ENCODE results near the gene EDAR.

Gene EDAR

DNA sequence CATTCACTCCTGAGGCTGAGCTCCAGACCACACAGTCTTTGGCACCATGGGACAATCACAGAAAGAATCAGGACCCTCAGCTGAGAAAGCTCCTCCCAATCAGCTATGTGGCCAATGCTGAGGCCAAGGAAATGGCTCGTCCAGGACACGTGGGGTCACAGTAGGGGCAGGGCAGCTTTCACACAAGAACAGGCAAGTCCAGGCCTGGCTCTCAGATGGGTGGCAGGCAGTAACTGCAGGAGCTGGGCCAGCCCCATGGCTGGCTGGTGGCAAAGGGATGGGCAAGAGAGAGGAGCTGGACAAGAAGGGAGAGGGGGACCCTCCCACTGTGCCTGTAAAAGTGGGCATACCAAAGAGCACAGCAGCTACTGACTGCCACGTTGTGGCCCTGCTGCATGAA lies 12.2 kb upstream of the EDAR start:
- DNase-seq (ENCODE audit: low read depth), result no peak

DNA sequence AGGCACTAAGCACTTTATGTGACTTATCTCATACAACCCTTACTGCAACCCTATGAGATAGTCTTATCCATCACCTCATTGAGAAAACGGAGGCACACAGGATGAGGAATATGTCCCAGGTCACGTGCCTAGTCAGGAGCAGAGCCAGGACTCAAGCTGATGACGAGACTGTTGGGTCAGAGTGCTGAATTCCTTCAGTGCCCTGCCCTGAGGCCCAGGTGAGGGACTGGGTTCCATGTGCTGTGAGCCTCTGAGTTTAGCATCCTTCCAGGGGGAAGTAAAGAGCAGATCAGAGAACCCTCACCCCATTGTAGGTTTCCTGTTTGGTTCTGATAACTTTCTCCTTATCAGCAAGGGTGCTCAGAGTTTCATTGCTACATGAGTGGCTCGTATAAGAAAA lies 11.7 kb upstream of the EDAR start:
- no peak for DNase-seq (ENCODE audit: low read depth)

DNA sequence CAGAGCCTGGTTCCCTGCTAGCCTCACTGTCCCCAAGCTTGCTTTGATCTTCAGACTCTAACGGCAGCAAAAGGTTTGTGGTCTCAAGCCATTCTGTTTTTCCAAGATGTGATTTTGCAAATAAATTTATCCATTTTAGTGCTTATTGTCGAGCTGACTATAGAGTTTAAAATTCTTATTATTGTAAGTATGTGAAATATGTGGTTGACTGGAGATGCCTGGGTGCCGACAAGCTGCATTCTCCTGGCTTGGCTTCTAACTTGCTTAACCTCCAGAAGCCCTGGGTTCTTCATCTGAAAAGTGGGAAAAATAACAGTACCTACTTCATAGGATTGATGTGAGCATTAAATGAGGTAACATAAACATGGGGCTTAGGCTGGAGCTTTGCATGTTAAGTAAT lies 9.9 kb upstream of the EDAR start:
- DNase-seq (ENCODE audit: low read depth), result no peak

DNA sequence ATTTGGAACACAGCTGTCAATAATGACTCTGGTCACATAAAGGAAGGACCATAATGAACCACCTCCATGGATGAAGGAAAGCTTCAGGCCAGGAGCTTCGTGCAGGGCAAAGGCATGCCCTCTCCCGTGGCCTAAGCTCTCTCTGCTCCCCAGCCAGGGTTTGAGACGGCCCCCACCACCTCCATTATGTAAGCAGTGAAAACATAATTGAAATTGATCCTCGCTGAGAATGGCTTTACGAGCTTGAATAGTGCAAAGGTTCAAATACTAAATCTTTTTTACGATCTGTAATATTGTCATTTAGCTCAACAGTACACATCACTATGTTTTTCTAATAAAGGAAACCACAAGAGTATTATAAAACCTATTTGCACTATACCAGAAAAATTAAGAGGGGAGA lies 5.2 kb upstream of the EDAR start:
- no peak for DNase-seq (ENCODE audit: low read depth)

DNA sequence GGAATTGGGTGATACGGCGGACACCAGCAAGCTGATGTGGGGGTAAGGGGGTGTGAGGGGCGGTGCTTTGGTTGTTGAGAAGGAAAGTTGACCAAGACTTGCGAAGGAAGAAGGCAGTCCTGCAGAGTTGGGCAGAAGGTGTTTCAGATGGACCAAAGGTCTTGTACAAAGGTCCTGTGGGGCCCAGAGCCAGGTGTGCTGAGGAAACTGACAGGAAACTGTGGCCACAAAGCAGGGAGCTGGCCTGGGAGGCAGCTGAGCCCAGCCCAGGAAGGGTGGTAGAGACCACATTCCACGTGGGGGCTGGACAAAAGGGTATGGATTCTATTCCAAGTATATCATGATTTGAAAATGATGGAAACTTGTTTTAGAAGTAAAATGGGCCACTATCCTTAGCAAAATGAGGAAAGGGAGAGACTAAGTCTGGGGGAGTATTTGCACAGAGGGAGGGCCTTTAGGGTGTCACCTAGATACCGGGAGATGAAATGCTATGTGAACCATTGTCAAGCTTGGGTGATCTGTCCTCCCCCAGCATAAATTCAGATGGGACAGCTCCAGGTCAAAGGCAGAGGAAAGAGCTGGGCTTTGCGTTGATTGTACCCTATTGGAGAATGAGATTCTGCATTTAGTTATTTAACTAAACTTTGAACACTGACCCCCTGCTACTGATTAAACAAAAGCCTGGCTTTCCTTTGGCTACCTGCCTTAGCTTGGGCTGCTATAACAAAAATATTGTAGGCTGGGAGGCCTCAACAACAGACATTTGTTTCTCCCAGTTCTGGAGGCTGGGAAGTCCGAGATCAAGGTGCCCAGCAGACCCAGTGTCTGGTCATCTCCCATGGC lies 4.3 kb upstream of the EDAR start:
- DNase-seq (ENCODE audit: low read depth), result no peak

DNA sequence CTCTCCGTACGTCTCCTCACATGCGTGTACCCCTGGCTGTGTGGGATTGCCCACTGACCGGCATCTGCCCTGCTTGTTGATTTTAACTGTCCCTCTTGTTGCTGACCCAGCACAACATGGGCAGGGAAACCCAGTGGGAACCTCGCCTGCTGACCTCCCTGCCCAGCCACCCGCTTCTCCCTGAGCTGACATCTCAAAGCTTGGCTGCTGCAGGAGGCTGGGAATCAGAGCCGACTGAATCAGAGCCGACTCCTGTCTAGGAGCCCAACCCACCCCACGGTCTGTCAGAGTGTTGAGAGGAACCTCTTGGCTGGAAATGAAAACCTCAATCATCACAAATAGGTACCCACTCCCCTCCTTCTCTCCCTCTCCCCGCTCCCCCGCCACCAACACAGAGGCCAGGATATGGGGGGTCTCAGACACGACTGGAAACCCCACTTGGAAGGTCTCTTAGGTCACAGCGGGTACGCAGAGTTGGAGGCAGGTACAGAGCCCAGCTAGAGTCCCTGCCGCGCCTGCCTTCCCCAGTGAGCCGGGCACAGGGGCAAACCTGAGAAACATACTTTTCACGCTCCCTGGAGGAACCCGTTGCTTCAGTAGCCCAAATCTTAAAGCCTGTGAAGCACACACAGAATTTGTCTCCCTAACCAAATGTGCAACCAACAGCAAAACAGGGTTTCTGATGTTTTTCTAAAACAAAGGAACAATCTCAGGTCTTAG lies 784 bp downstream of the EDAR start:
- DNase-seq (ENCODE audit: low read depth), result no peak

DNA sequence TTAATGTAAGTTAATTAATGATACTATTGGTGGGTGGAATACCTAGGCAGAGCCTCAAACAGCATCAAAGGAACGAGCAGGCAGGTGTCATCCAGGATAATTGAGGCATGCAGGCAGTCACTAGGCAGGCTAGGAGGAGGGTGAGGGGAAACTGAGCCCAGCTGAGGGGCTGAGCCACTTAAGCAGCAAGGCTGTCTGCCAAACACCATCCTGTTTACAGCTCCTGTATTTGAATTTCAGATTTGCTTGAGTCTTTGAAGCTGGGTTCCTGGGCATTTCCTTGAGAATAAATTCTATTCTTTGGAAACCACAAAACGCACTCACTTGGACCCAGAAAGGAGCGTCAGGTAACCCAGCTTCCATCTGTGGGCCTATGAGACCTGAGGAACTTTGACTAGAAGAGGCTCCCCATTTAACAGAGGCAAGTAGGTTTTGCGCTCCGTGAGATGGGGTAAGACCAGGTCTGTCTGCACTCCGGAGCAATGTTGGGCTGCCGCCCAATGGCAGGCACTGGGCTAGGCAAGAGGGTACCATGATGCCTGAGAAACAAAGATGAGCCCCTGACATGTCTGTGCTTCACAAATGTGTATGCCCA lies 2.0 kb downstream of the EDAR start:
- DNase-seq (ENCODE audit: low read depth), result no peak

DNA sequence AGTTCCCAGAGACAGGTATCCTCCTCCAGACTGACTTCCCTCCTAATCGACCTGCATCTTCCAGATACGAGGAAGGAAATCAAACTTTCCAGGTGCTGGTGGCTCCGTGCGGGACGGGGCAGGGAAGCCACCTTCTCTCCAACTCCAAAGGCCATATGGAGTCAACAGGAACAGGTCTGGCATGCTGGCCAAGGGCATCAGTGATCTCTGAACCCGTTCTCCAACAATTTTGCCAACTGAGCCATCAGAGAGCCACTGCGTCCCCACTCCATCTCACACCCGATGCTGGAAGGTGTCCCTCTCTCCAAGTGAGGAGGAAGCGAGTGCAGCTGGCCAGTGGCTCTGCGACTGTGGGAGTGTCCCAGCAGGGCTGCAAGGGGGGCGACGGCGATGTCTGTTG lies 5.4 kb downstream of the EDAR start:
- DNase-seq (ENCODE audit: low read depth), result no peak

DNA sequence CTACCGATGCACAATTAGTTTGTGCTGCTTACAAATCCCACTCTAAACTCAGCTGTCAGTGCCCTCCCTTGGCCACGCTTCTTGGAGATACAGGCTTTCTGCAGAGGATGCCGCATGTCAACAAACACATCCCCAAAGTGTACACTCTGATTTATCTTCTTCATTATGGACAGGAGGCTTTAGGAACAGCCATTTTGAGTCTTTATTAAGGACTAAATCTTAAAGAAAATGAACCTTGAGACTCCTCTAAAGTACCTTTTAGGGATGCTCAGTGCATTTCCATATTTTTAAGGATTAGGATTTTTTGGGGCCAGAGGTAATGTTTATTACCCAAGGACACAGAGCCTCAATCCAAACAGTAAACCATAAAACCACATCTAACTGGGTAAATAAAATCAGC lies 6.0 kb downstream of the EDAR start:
- no peak for DNase-seq (ENCODE audit: low read depth)

DNA sequence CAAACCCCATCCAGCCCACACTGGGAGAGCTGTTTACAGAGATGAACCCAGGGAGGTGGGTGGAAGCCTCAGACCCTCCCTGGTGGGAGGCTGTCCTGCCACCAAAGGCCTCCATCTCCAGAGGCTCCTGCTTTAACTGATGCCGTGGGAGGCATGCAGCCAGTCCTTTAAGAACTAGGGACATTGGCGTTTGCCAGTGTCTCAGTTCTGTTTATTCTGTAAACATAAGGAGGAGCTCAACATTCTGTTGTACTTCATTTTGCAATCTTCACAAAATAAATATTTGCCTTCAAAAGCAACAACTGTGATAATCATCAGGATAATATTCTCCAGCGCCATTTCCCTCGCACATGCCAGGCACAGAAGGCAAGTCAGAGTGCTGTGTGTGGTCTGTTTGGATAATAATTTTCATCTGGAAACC lies 6.8 kb downstream of the EDAR start:
- DNase-seq (ENCODE audit: low read depth), result no peak

DNA sequence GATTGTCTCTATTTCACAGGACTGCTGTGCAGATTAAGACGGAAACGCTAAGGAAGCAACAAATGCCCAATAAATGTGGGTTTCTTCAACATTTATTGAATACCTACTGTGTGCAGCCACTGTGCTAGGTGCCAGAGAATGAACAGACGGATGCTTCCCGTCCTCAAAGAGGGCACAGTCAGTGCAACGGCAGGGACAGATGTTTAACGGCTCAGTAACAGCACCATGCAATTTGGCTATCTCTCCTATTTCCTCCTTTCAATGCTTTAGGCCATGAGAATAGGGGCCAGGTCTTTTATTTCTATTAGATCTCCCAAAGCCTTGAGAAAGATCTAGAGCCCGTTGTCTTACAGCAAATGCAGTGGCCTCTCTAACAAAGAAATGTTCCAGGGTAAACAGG lies 7.2 kb downstream of the EDAR start:
- no peak for DNase-seq (ENCODE audit: low read depth)

DNA sequence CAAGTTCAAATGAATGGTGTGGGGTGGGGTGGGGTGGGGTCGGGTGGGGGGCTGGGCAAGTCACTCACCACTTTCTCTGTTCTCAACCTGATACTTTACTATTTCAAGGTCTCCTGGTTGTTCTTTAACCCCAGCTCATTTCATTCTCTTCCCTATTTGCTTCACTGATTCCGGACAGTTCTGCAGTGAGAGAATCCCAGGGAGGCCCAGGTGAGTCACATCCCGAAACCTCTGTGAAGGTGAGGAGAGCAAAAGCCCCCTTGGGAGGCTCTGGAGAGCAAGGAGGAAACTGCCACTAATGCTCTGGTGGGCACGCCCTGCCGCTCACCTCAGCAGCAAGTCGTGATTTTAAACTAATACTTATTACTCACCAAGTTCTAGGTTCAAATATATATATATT lies 8.9 kb downstream of the EDAR start:
- no peak for DNase-seq (ENCODE audit: low read depth)

DNA sequence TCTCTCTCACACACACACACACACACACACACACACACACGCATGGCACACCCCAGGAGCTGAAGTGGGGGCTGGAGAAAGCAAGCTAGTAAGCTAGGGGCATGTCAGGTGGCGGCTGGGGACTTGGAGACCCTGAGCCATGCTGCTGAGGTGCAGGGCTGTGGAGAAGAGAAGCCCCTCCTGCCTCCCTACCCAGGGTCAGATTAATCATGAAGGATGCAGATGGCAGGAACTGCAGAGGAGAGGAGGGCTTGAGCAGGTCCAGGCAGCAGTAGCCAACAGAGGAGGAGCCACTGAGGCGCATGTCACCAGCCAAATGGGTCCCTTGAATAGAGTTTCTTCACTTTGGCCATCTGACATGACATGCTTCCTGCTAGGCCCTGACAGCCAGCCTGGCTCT lies 9.6 kb downstream of the EDAR start:
- DNase-seq (ENCODE audit: low read depth), result no peak

DNA sequence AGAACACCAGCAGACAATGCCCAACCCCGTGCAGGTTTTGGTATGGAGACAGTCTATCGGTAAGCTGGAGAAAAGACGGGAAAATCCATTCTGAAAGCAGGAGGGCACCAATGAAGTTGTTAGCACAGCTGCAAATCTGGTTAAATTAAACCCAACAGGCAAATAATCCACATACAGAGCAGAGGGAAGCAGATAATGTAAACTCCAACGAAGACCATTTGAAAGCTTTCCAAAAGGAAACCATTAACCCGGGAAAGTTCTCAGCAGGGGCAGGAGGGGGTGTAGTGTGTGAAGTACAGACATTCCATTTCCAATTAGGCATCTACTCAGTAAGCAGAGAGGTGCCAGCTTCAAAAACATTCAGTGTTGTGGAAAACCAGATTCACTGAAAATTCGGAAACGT lies 10.3 kb downstream of the EDAR start:
- no peak for DNase-seq (ENCODE audit: low read depth)

DNA sequence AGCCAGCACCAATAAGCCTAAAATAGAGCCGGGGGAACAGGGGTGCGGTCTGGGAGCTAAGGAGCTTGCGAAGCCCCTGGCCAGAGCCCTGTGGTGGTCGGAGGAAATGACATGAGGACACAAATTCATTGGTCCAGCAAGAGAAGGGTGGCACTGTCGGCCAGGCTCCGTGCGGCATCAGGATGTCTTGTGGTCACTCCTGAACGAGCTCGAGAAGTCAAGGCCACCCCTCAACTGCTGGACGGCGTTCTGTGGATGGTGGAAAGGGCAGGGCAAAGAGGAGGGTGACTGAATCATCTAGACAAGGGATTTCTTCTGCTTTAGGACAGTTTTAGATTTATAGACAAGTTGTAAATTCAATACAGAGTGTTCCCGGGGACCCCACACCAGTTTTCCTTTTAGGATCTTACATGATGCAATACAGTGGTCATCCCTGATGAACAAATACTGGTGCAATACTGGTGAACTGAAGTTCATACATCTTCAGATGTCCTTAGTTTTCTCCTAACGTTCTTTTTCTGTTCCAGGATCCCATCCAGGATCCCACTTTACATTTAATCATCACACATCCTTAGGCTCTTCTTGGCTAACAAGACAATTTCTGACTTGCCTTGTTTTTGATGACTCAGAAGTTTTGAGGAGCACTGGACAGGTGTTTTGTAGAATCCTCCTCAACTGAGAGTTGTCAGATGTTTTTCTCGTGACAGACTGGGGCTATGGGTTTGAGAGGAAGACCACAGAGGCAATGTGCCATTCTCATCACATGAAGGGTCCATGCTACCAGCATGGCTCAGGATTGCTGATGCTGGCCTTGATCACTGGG lies 13.2 kb downstream of the EDAR start:
- no peak for DNase-seq (ENCODE audit: low read depth)

DNA sequence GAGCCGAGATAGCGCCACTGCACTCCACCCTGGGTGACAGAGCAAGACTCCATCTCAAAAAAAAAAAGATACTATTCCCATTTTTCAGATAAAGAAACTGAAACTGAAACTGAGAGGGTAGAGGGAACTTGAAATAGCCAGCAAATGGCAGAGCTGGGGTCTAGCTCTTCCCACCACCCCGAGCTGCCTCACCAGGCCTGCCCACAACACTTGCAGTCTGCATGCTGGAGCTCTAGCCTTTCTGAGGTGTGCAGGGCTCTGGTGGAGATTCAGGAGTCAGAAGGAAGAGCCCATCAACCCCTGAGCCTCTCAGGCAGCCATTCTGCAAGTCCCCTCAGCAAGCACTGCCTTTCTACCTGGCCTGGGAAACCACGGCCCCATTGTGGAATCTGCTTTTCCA lies 14.3 kb downstream of the EDAR start:
- no peak for DNase-seq (ENCODE audit: low read depth)

DNA sequence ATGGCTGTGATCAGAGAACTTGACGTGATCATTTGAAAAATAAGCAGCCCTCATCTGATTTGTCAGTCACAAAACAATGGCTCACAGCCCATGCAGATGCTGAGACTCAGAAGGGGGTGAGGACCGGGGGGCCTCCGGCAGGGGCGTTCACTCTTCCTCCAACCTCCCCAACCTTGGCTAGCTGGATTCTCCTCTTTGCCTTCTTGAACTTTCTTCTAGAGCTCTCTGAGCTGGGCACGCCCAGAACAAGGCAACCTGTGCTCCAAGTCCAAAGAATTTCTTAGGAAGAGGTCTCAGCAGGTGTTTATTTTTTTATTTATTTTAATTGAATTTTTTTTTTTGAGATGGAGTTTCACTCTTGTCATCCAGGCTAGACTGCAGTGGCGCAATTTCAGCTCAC lies 16.4 kb downstream of the EDAR start:
- no peak for DNase-seq (ENCODE audit: low read depth)

DNA sequence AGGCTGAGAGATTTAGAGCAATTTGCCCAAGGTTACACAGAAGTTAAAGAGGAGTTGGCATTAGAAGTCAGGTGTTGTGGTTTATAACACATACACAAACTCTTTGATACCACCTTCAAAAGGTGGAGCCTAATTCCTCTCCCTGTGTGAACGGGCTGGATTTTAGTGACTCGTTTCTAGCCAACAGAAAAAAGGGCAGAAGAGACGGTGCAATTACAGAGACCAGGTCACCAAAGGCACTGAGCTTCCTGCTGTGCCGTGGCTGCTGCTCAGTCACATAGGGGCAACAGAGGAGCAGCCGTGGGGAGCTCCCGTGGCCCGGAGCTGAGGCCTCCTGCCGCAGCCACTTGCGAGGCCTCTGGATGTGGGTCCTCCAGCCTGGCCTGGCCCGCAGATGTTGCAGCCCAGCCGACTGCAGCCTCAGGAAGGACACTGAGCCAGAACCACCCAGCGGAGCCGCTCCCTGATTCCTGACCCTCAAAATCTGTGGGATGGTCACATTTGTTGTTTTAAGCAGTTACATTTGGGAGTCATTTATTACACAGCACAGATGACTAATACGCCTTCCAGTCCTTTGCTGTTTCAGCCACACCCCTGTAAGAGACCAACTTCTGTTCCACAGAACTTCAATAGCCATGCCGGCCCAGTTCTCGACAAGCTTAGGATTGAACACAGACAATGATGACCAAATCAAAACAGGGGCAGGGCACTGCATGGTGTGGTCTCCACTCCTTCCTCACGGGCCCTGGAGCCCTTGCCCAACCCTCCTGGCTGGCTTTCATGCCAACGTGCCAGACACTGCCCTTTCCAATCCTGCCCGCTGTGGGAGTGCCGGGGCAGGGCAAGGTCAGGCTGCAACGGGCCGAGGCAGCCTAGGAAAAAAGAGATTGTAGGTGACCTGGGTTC lies 17.1 kb downstream of the EDAR start:
- DNase-seq (ENCODE audit: low read depth), result no peak

DNA sequence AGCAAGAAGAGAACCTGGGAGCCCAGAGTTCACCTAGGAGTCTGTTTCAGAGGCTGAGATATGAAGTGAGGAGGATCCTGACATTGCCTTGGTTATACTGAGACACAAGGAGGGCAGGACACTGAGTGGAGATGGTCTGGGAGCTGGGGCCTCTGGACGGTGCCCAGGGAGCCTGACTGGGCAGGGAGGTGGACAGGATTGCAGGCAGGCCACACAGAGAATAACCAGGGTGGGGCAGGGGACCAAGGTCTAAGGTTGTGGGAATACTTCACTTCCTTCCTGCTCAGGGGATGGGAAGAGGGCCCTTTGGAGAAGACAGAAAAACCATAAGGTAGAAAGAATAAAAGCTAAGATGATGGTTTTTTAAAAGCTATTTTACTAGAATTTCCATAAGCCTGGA lies 18.7 kb downstream of the EDAR start:
- DNase-seq (ENCODE audit: low read depth), result no peak

DNA sequence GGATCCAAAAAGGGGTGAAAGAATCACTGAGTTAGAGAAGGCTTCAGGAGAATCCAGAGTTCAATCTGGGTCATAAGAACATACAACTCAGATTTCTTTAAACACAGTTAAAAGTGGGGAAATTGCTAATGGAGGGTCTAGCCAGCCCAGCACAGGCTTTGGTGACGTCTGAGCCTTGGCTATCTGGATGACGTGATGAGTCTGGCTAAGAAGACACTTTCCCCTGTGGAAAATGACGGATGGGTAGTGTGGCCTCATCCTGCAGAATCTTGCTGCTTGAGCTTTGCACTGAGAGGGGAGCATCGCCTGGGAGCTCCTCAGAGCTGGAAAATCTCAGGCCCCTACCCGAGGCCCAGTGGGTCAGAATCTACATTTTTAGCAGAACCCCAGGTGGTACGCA lies 19.2 kb downstream of the EDAR start:
- no peak for DNase-seq (ENCODE audit: low read depth)

DNA sequence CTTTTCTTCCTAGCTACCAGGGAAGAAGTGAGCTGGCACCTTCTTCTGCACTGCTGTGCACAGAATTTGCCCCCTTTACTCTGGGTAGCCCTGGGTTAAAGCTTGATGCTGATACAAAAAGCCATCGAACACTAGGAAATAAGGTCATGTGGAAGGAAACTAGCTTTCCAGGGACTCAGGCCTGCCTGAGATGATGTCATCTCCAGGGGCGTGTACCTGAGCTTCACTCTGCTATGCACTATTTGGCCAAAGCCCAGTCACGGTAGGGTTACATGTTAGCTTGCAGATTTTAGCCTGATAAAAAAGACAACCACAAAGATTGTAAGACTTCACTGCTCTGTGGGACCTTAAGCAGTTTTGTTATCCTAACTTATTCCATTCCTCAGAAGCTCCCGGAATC lies 20.4 kb downstream of the EDAR start:
- DNase-seq (ENCODE audit: low read depth), result no peak

All from non-pigmented ciliary epithelial cell (primary cell).